WTC11 (cell line): ENCODE measurements around the gene TST. TPM values are rescaled to one million over a fixed set of nuclear protein-coding genes. Genes with fewer than 3 reads are reported as not detected.

Experiments
- ATAC-seq: fragments of 200-7000 bp; cut with Tn5 transposase; 2 replicates; pipeline ENCODE4 v1.10.0; 2021; ENCODE audit warnings: mild to moderate bottlenecking, moderate library complexity
- CTCF ChIA-PET: fragments of 300-600 bp; sonication (Branson Sonifier 250); formaldehyde crosslinking; loops from one replicate; lab custom pipeline; 2021; ENCODE audit warnings: antibody characterized with exemption; lab: Charles Lee
- POLR2A ChIA-PET: fragments of 350-600 bp; sonication (Branson Sonifier 250); formaldehyde crosslinking; loops from one replicate; lab custom pipeline; 2021; ENCODE audit warnings: antibody characterized with exemption; lab: Charles Lee
- DNase-seq: peaks from one replicate; pipeline ENCODE4 v3.0.0; 2021; ENCODE audit warnings: low spot score
- H3K27ac Mint-ChIP-seq: 2 replicates; pipeline ENCODE4 v1.8.0; 2021; ENCODE audit warnings: mixed read lengths
- H3K27me3 Mint-ChIP-seq: 2 replicates; pipeline ENCODE4 v1.8.0; 2021; ENCODE audit warnings: low read depth, mild to moderate bottlenecking, moderate library complexity, mixed read lengths
- H3K36me3 Mint-ChIP-seq: 2 replicates; pipeline ENCODE4 v1.8.0; 2021; ENCODE audit warnings: mixed read lengths
- H3K4me1 Mint-ChIP-seq: 2 replicates; pipeline ENCODE4 v1.8.0; 2022; ENCODE audit warnings: mixed read lengths
- H3K4me3 Mint-ChIP-seq: 2 replicates; pipeline ENCODE4 v1.8.0; 2021; ENCODE audit warnings: mild to moderate bottlenecking, moderate library complexity, mixed read lengths
- H3K9me3 Mint-ChIP-seq: 2 replicates; pipeline ENCODE4 v1.8.0; 2021; ENCODE audit warnings: mixed read lengths
- ATF2 ChIP-seq: sonication (generic); formaldehyde crosslinking; IDR thresholded peaks from 2 replicates; pipeline ENCODE4 v1.8.1; 2022; ENCODE audit warnings: low read depth, missing genetic modification reagents, borderline replicate concordance
- CTCF ChIP-seq: fragments of 200-600 bp; IDR thresholded peaks from 2 replicates; pipeline ENCODE4 v1.8.0; 2022; ENCODE audit warnings: antibody characterized with exemption
- E2F1 ChIP-seq: sonication (generic); formaldehyde crosslinking; IDR thresholded peaks from 2 replicates; pipeline ENCODE4 v1.8.0; 2022; ENCODE audit warnings: mild to moderate bottlenecking, missing genetic modification reagents
- ELF4 ChIP-seq: sonication (generic); formaldehyde crosslinking; IDR thresholded peaks from 2 replicates; pipeline ENCODE4 v1.8.1; 2022; ENCODE audit warnings: low read depth, mild to moderate bottlenecking, moderate library complexity, missing genetic modification reagents
- EMX1 ChIP-seq: fragments of 250-450 bp; sonication (Bioruptor Pico); IDR thresholded peaks from 2 replicates; pipeline ENCODE4 v1.8.0; 2021; ENCODE audit warnings: mild to moderate bottlenecking
- ETV6 ChIP-seq: sonication (generic); formaldehyde crosslinking; IDR thresholded peaks from 2 replicates; pipeline ENCODE4 v1.8.1; 2022; ENCODE audit warnings: mild to moderate bottlenecking, missing genetic modification reagents
- FOXP4 ChIP-seq: sonication (generic); formaldehyde crosslinking; IDR thresholded peaks from 2 replicates; pipeline ENCODE4 v1.8.0; 2022; ENCODE audit warnings: mild to moderate bottlenecking, missing genetic modification reagents
- GABPB1 ChIP-seq: sonication (generic); formaldehyde crosslinking; IDR thresholded peaks from 2 replicates; pipeline ENCODE4 v1.8.1; 2023; ENCODE audit warnings: mild to moderate bottlenecking, missing genetic modification reagents
- MXD4 ChIP-seq: fragments of 250-450 bp; sonication (Bioruptor Pico); IDR thresholded peaks from 2 replicates; pipeline ENCODE4 v1.8.0; 2021; ENCODE audit warnings: mild to moderate bottlenecking, moderate library complexity, borderline replicate concordance
- NFATC4 ChIP-seq: fragments of 250-450 bp; sonication (Bioruptor Pico); IDR thresholded peaks from 2 replicates; pipeline ENCODE4 v1.9.0; 2021; ENCODE audit warnings: mild to moderate bottlenecking
- NFYB ChIP-seq: sonication (generic); formaldehyde crosslinking; conservative IDR thresholded peaks from 2 replicates; pipeline ENCODE4 v1.8.0; 2022; ENCODE audit warnings: low read depth, missing genetic modification reagents
- SMAD3 ChIP-seq: sonication (generic); formaldehyde crosslinking; IDR thresholded peaks from 2 replicates; pipeline ENCODE4 v1.8.0; 2022; ENCODE audit warnings: missing genetic modification reagents, mild to moderate bottlenecking, borderline replicate concordance
- STAT6 ChIP-seq: sonication (generic); formaldehyde crosslinking; conservative IDR thresholded peaks from 2 replicates; pipeline ENCODE4 v1.8.1; 2023; ENCODE audit warnings: mild to moderate bottlenecking, low read depth, missing genetic modification reagents, moderate library complexity
- ZMAT4 ChIP-seq: fragments of 250-450 bp; sonication (Bioruptor Pico); IDR thresholded peaks from 2 replicates; pipeline ENCODE4 v1.9.0; 2021; ENCODE audit warnings: mild to moderate bottlenecking
- ZNF263 ChIP-seq: sonication (generic); formaldehyde crosslinking; IDR thresholded peaks from 2 replicates; pipeline ENCODE4 v1.8.1; 2022; ENCODE audit warnings: low read depth, mild to moderate bottlenecking, moderate library complexity, missing genetic modification reagents
- ZNF281 ChIP-seq: sonication (generic); formaldehyde crosslinking; IDR thresholded peaks from 2 replicates; pipeline ENCODE4 v1.8.0; 2023; ENCODE audit warnings: mild to moderate bottlenecking, missing genetic modification reagents
- ZNF416 ChIP-seq: fragments of 250-450 bp; sonication (Bioruptor Pico); IDR thresholded peaks from 2 replicates; pipeline ENCODE4 v1.9.0; 2021; ENCODE audit warnings: mild to moderate bottlenecking, inconsistent platforms
- total RNA-seq: library from RNA; stranded (reverse); gene quantifications from 3 replicates; pipeline ENCODE4 v1.2.3, GENCODE V29; 2021

Gene TST
- total RNA-seq, 1 experiment from 2014 or later = 24.4 TPM

GRCh38 chr22:37014415-37014806, 4.8 kb downstream of the TST start:
- ATAC-seq = no peak
- DNase-seq = no peak
- Mint-ChIP-seq H3K9me3 (no peaks in the 10 kb centered on the region), H3K4me3 (no peak overlapping the region), H3K27ac (no peak overlapping the region), H3K36me3 (no peaks in the 10 kb centered on the region; the same call in 1 of the 2 replicates), H3K27me3 (peaks cover 7% of the 10 kb centered on the region), H3K4me1 (peaks cover 16% of the 10 kb centered on the region)
- CTCF ChIA-PET = interaction anchor here (1.4 to 4.9 kb wide), 4 partner anchors 16 to 55 kb away, joined by 4 to 13 read pairs (median 6); no protein-coding TSS in a partner anchor
- TF ChIP-seq FOXP4 (CRISPR knock-in tag) = no peak
- no peak for TF ChIP-seq ATF2 (CRISPR knock-in tag)
- no peak for TF ChIP-seq NFYB (CRISPR knock-in tag)
- TF ChIP-seq ELF4 (CRISPR knock-in tag) = no peak
- TF ChIP-seq ZNF416 (CRISPR knock-in tag) = no peak
- TF ChIP-seq ZMAT4 (CRISPR knock-in tag) = no peak
- TF ChIP-seq ZNF281 = no peak
- TF ChIP-seq GABPB1 (CRISPR knock-in tag) = no peak
- no peak for TF ChIP-seq SMAD3 (CRISPR knock-in tag)
- TF ChIP-seq STAT6 = no peak
- TF ChIP-seq, all 79 proteins: peak for 0
- POLR2A ChIA-PET = no interaction called here

GRCh38 chr22:37012956-37013355, 6.3 kb downstream of the TST start:
- peaks cover 15% of the 10 kb centered on the region for H3K27me3 Mint-ChIP-seq
- H3K9me3 Mint-ChIP-seq = no peaks in the 10 kb centered on the region
- H3K36me3 Mint-ChIP-seq = no peaks in the 10 kb centered on the region; the same call in 1 of the 2 replicates
- ATAC-seq (no peak), DNase-seq (no peak)
- no peak overlapping the region for H3K27ac Mint-ChIP-seq
- ChIA-PET CTCF (interaction anchor here (0.6 to 4.9 kb wide), 7 partner anchors 9 to 239 kb away, joined by 3 to 13 read pairs (median 3); partner anchors contain the start of gene KCTD17), POLR2A (no interaction called here)
- H3K4me1 Mint-ChIP-seq = peaks cover 14% of the 10 kb centered on the region
- H3K4me3 Mint-ChIP-seq = no peak overlapping the region
- no peak for TF ChIP-seq ETV6
- no peak for TF ChIP-seq CTCF
- no peak for TF ChIP-seq MXD4
- TF ChIP-seq E2F1 (CRISPR knock-in tag) = no peak
- TF ChIP-seq ZNF263 = no peak
- TF ChIP-seq ZMAT4 (CRISPR knock-in tag) = no peak
- TF ChIP-seq EMX1 (CRISPR knock-in tag) = no peak
- TF ChIP-seq NFATC4 (CRISPR knock-in tag) = no peak
- TF ChIP-seq ZNF281 = no peak
